ENCODE results near the gene ISL1.

ISL1 gene

GRCh38 chr5:51389577-51390463, 6.6 kb downstream of the ISL1 start:
- DNase-seq (ENCODE audit: low read depth), result no peak

GRCh38 chr5:51391175-51391574, 7.9 kb downstream of the ISL1 start:
- no peak for TF ChIP-seq CTCF (IDR thresholded peaks at IDR 0.05; ENCODE audit: insufficient read depth, low read depth, low read length, missing control alignments)
- DNase-seq (ENCODE audit: low read depth), result no peak

More at GRCh38 chr5:51389577-51390463, 6.6 kb downstream of the ISL1 start:
- no peak overlapping the region for H3K4me3 ChIP-seq (ENCODE audit: low read depth, low read length)
- no peak for TF ChIP-seq CTCF (IDR thresholded peaks at IDR 0.05; ENCODE audit: insufficient read depth, low read depth, low read length, missing control alignments)

GRCh38 chr5:51392689-51393199, 9.5 kb downstream of the ISL1 start:
- no peak overlapping the region for H3K4me3 ChIP-seq (ENCODE audit: low read depth, low read length)
- no peak for TF ChIP-seq CTCF (IDR thresholded peaks at IDR 0.05; ENCODE audit: insufficient read depth, low read depth, low read length, missing control alignments)
- no peak for DNase-seq (ENCODE audit: low read depth)

More at GRCh38 chr5:51391175-51391574, 7.9 kb downstream of the ISL1 start:
- H3K4me3 ChIP-seq (ENCODE audit: low read depth, low read length), result no peak overlapping the region

GRCh38 chr5:51394609-51395008, 11.4 kb downstream of the ISL1 start:
- TF ChIP-seq CTCF (IDR thresholded peaks at IDR 0.05; ENCODE audit: insufficient read depth, low read depth, low read length, missing control alignments), result no peak
- no peak overlapping the region for H3K4me3 ChIP-seq (ENCODE audit: low read depth, low read length)
- no peak for DNase-seq (ENCODE audit: low read depth)

GRCh38 chr5:51395245-51395644, 12.0 kb downstream of the ISL1 start:
- TF ChIP-seq CTCF (IDR thresholded peaks at IDR 0.05; ENCODE audit: insufficient read depth, low read depth, low read length, missing control alignments), result no peak
- DNase-seq (ENCODE audit: low read depth), result no peak
- H3K4me3 ChIP-seq (ENCODE audit: low read depth, low read length), result no peak overlapping the region

- no peak overlapping the region for H3K4me3 ChIP-seq (ENCODE audit: low read depth, low read length)
- DNase-seq (ENCODE audit: low read depth), result no peak
- no peak for TF ChIP-seq CTCF (IDR thresholded peaks at IDR 0.05; ENCODE audit: insufficient read depth, low read depth, low read length, missing control alignments)
Observed at GRCh38 chr5:51395666-51396356, 12.6 kb downstream of the ISL1 start.

Measured in GM12865 (cell line).